ENCODE measurements around the gene NBEA. TPM values are rescaled to one million over a fixed set of nuclear protein-coding genes. Genes with fewer than 3 reads are reported as not detected.

The NBEA gene
- total and polyA plus RNA-seq, 2 experiments from 2014 or later, result 9.1 to 29.1 TPM

- no peaks in the 10 kb centered on the region for H3F3A ChIP-seq (replicated peaks; ENCODE audit: low read depth)
- DNase-seq (ENCODE audit: low spot score), result no peak
- peaks cover 2% of the 10 kb centered on the region; the same call in 1 of the 3 replicates for H3K36me3 Mint-ChIP-seq (ENCODE audit: low read depth)
- H4K20me1 ChIP-seq (replicated peaks; ENCODE audit: insufficient read depth), result no peaks in the 10 kb centered on the region
- no peak for TF ChIP-seq CREB1 (CRISPR knock-in tag; IDR thresholded peaks at IDR 0.05; ENCODE audit: low read depth)
- no peak for TF ChIP-seq ZNF114 (CRISPR knock-in tag; IDR thresholded peaks at IDR 0.05)
- TF ChIP-seq REST (IDR thresholded peaks at IDR 0.05; ENCODE audit: unreplicated experiment), result no peak
- no peak for TF ChIP-seq JUNB (IDR thresholded peaks at IDR 0.05; ENCODE audit: unreplicated experiment)
- H3K27me3 ChIP-seq (ENCODE audit: insufficient read depth), result no peaks in the 10 kb centered on the region
- no peak for ATAC-seq
- no peaks in the 10 kb centered on the region for H3K79me2 ChIP-seq (replicated peaks; ENCODE audit: insufficient read depth)
- no peaks in the 10 kb centered on the region for H3K9me3 Mint-ChIP-seq
- no peaks in the 10 kb centered on the region for H3K36me3 ChIP-seq (ENCODE audit: insufficient read depth)
- H2AFZ ChIP-seq, result no peak overlapping the region
- no peaks in the 10 kb centered on the region for H3K4me1 ChIP-seq (ENCODE audit: insufficient read depth)
- peaks cover 2% of the 10 kb centered on the region for H3K27me3 Mint-ChIP-seq (ENCODE audit: insufficient read depth, low read depth, poor library complexity)
- no peak overlapping the region for H3K4me3 Mint-ChIP-seq
- no peak overlapping the region for H3K4me3 ChIP-seq
- no peak overlapping the region for H3K27ac Mint-ChIP-seq
- no peaks in the 10 kb centered on the region for H3K9me2 ChIP-seq (ENCODE audit: insufficient read depth)
- H3K27ac ChIP-seq (ENCODE audit: low read depth), result no peak overlapping the region
- H3K4me1 Mint-ChIP-seq, result no peaks in the 10 kb centered on the region
- no peak overlapping the region for H3K4me2 ChIP-seq
Measured at GRCh38 chr13:35356572-35356971, 414.5 kb downstream of the NBEA start.

GRCh38 chr13:35365883-35366282 lies 423.8 kb downstream of the NBEA start:
- Histone ChIP-seq H3K27ac (ENCODE audit: low read depth) (no peak overlapping the region), H3K4me1 (ENCODE audit: insufficient read depth) (no peaks in the 10 kb centered on the region), H3K27me3 (ENCODE audit: insufficient read depth) (no peaks in the 10 kb centered on the region), H2AFZ (no peak overlapping the region), H3K4me2 (no peak overlapping the region), H3K4me3 (no peak overlapping the region), H3K79me2 (replicated peaks; ENCODE audit: insufficient read depth) (no peaks in the 10 kb centered on the region), H3F3A (replicated peaks; ENCODE audit: low read depth) (no peaks in the 10 kb centered on the region), H4K20me1 (replicated peaks; ENCODE audit: insufficient read depth) (no peaks in the 10 kb centered on the region), H3K9me2 (ENCODE audit: insufficient read depth) (no peaks in the 10 kb centered on the region), H3K36me3 (ENCODE audit: insufficient read depth) (no peaks in the 10 kb centered on the region)
- Mint-ChIP-seq H3K27me3 (ENCODE audit: insufficient read depth, low read depth, poor library complexity) (no peaks in the 10 kb centered on the region), H3K27ac (no peak overlapping the region), H3K36me3 (ENCODE audit: low read depth) (peaks cover 5% of the 10 kb centered on the region), H3K9me3 (peaks cover 5% of the 10 kb centered on the region; the same call in 2 of the 3 replicates), H3K4me3 (no peak overlapping the region), H3K4me1 (no peaks in the 10 kb centered on the region)
- no peak for ATAC-seq
- no peak for DNase-seq (ENCODE audit: low spot score)
- TF ChIP-seq ZNF114 (CRISPR knock-in tag; IDR thresholded peaks at IDR 0.05) (no peak), EZH2 (IDR thresholded peaks at IDR 0.05; ENCODE audit: low read depth, unreplicated experiment) (no peak), CREB1 (CRISPR knock-in tag; IDR thresholded peaks at IDR 0.05; ENCODE audit: low read depth) (no peak), ZNF462 (CRISPR knock-in tag; IDR thresholded peaks at IDR 0.05) (no peak), POLR2AphosphoS5 (IDR thresholded peaks at IDR 0.05; ENCODE audit: low read depth) (no peak), STAT1 (IDR thresholded peaks at IDR 0.05; ENCODE audit: unreplicated experiment) (no peak), EZH2phosphoT487 (IDR thresholded peaks at IDR 0.05; ENCODE audit: unreplicated experiment) (no peak), ETS1 (IDR thresholded peaks at IDR 0.05) (no peak), JUNB (IDR thresholded peaks at IDR 0.05; ENCODE audit: unreplicated experiment) (no peak)

Data from GM23338 (cell line).